Stimulated activated effector memory CD8-positive, alpha-beta T cell treated with anti-CD3 and anti-CD28 coated beads, Interleukin-12 subunit alpha, Interleukin-12 subunit beta, amount 100 ng/mL, for 72 hours (primary cell): Measurements from ENCODE around the gene NHEJ1.
A peak's percentile ranks its signal among the peaks of the same experiment; 100 is the strongest.
"Not testable (repeated sequence)": the region's sequence is repeated elsewhere in the genome, so short reads cannot be mapped to it uniquely, and the experiment has no call there.

Experiments
- ATAC-seq: fragments of 150-1000 bp; cut with Tn5 transposase; 2 replicates; pipeline ENCODE4 v1.10.0; 2021
- DNase-seq, 2 donors: peaks; one replicate each; pipeline ENCODE4 v3.0.0; 2021 to 2022; ENCODE audit warnings: low spot score in 2 of 2
- H3K27ac Mint-ChIP-seq: one replicate; pipeline ENCODE4 v1.8.0; 2022; ENCODE audit warnings: mild to moderate bottlenecking, mixed read lengths
- H3K36me3 Mint-ChIP-seq: one replicate; pipeline ENCODE4 v1.8.0; 2022; ENCODE audit warnings: mild to moderate bottlenecking, mixed read lengths
- H3K4me1 Mint-ChIP-seq: one replicate; pipeline ENCODE4 v1.8.0; 2022; ENCODE audit warnings: mixed read lengths
- H3K4me3 Mint-ChIP-seq: one replicate; pipeline ENCODE4 v1.8.0; 2022; ENCODE audit warnings: mild to moderate bottlenecking, mixed read lengths
- H3K9me3 Mint-ChIP-seq: one replicate; pipeline ENCODE4 v1.8.0; 2022; ENCODE audit warnings: mixed read lengths

NHEJ1 gene

GRCh38 chr2:219160186-219161017 is at the start of gene NHEJ1:
Gene NHEJ1, minus strand, starts transcription at chr2:219160815. Its CDS starts 2,453 bp downstream, at chr2:219158362.
- ATAC-seq (peak; percentile 91), DNase-seq (peak; percentile 93 to 98)
- peaks cover 26% of the 10 kb centered on the region for H3K36me3 Mint-ChIP-seq
- H3K4me1 Mint-ChIP-seq: peaks cover 23% of the 10 kb centered on the region
- no peaks in the 10 kb centered on the region for H3K9me3 Mint-ChIP-seq
- H3K27ac Mint-ChIP-seq: peak within 1 kb of the TSS; percentile 94
- H3K4me3 Mint-ChIP-seq: peak within 1 kb of the TSS; percentile 83

- no peak for ATAC-seq
- H3K4me1 Mint-ChIP-seq: peaks cover 40% of the 10 kb centered on the region
- peaks cover 70% of the 10 kb centered on the region for H3K36me3 Mint-ChIP-seq
- H3K4me3 Mint-ChIP-seq: peak overlapping the region; percentile 78
- no peak for DNase-seq
- peak overlapping the region; percentile 72 for H3K27ac Mint-ChIP-seq
- peaks cover under 1% of the 10 kb centered on the region for H3K9me3 Mint-ChIP-seq
Observed at GRCh38 chr2:219209236-219210195, 48.9 kb upstream of the NHEJ1 start.

- peaks cover 2% of the 10 kb centered on the region for H3K9me3 Mint-ChIP-seq
- DNase-seq: no peak
- H3K4me1 Mint-ChIP-seq: peaks cover 34% of the 10 kb centered on the region
Observed at GRCh38 chr2:219207884-219208740, 47.5 kb upstream of the NHEJ1 start.

GRCh38 chr2:219207134-219207883 is 46.7 kb upstream of the NHEJ1 start:
- ATAC-seq (peak; percentile 0), DNase-seq (no peak)
- Mint-ChIP-seq H3K4me1 (peaks cover 34% of the 10 kb centered on the region), H3K4me3 (peak overlapping the region; percentile 78), H3K27ac (no peak overlapping the region), H3K9me3 (peaks cover 2% of the 10 kb centered on the region), H3K36me3 (peaks cover 48% of the 10 kb centered on the region)

More at GRCh38 chr2:219207884-219208740, 47.5 kb upstream of the NHEJ1 start:
- Mint-ChIP-seq H3K4me3 (peak overlapping the region; percentile 78), H3K36me3 (peaks cover 56% of the 10 kb centered on the region), H3K27ac (peak overlapping the region; percentile 72)
- ATAC-seq: no peak

GRCh38 chr2:219206328-219207133 is 45.9 kb upstream of the NHEJ1 start, which contains the start of gene ZFAND2B:
Gene ZFAND2B, plus strand, starts transcription at chr2:219206782. Its CDS starts 206 bp downstream, at chr2:219206988.
- H3K4me1 Mint-ChIP-seq: peaks cover 34% of the 10 kb centered on the region
- DNase-seq (peak; percentile 96 to 97), ATAC-seq (peak; percentile 97)
- H3K4me3 Mint-ChIP-seq: peak within 1 kb of the TSS; percentile 78
- peak within 1 kb of the TSS; percentile 91 for H3K27ac Mint-ChIP-seq
- H3K36me3 Mint-ChIP-seq: peaks cover 40% of the 10 kb centered on the region
- peaks cover 2% of the 10 kb centered on the region for H3K9me3 Mint-ChIP-seq

- peaks cover 29% of the 10 kb centered on the region for H3K4me1 Mint-ChIP-seq
- DNase-seq (no peak), ATAC-seq (no peak)
- H3K27ac Mint-ChIP-seq: peak overlapping the region; percentile 91
- peaks cover 2% of the 10 kb centered on the region for H3K9me3 Mint-ChIP-seq
- peak overlapping the region; percentile 78 for H3K4me3 Mint-ChIP-seq
- peaks cover 35% of the 10 kb centered on the region for H3K36me3 Mint-ChIP-seq
Observed at GRCh38 chr2:219205981-219206327, 45.3 kb upstream of the NHEJ1 start.

- Mint-ChIP-seq H3K9me3 (peaks cover 2% of the 10 kb centered on the region), H3K27ac (no peak overlapping the region), H3K4me3 (peak overlapping the region; percentile 78), H3K4me1 (peaks cover 34% of the 10 kb centered on the region), H3K36me3 (peaks cover 27% of the 10 kb centered on the region)
- DNase-seq: no peak
- no peak for ATAC-seq
Observed at GRCh38 chr2:219205165-219205538, 44.5 kb upstream of the NHEJ1 start.

GRCh38 chr2:219204425-219205164 is 44.0 kb upstream of the NHEJ1 start:
- Mint-ChIP-seq H3K4me3 (peak overlapping the region; percentile 78), H3K9me3 (peaks cover 2% of the 10 kb centered on the region), H3K36me3 (peaks cover 22% of the 10 kb centered on the region), H3K27ac (no peak overlapping the region), H3K4me1 (peaks cover 32% of the 10 kb centered on the region)
- no peak for ATAC-seq
- DNase-seq: no peak

- not testable (repeated sequence) for H3K36me3 Mint-ChIP-seq, DNase-seq, H3K9me3 Mint-ChIP-seq, H3K4me3 Mint-ChIP-seq, H3K27ac Mint-ChIP-seq, ATAC-seq
- peaks cover 19% of the 10 kb centered on the region for H3K4me1 Mint-ChIP-seq
Observed at GRCh38 chr2:219201331-219201730, 40.7 kb upstream of the NHEJ1 start.

- Mint-ChIP-seq H3K27ac (peak overlapping the region; percentile 93), H3K4me1 (peaks cover 19% of the 10 kb centered on the region), H3K4me3 (peak overlapping the region; percentile 71)
- peak in 1 of 2 donors; percentile 71 for DNase-seq
- not testable (repeated sequence) for H3K9me3 Mint-ChIP-seq, ATAC-seq, H3K36me3 Mint-ChIP-seq
Observed at GRCh38 chr2:219200502-219201326, 40.1 kb upstream of the NHEJ1 start.

GRCh38 chr2:219199470-219200211 is 39.0 kb upstream of the NHEJ1 start:
- Mint-ChIP-seq H3K4me1 (peaks cover 19% of the 10 kb centered on the region), H3K27ac (peak overlapping the region; percentile 3), H3K9me3 (peaks cover 2% of the 10 kb centered on the region), H3K4me3 (peak overlapping the region; percentile 71), H3K36me3 (no peaks in the 10 kb centered on the region)
- DNase-seq (no peak), ATAC-seq (no peak)

- no peak for DNase-seq
- Mint-ChIP-seq H3K4me1 (peaks cover 19% of the 10 kb centered on the region), H3K9me3 (no peaks in the 10 kb centered on the region), H3K4me3 (peak overlapping the region; percentile 71), H3K27ac (peak overlapping the region; percentile 3), H3K36me3 (no peaks in the 10 kb centered on the region)
- no peak for ATAC-seq
Observed at GRCh38 chr2:219198974-219199373, 38.4 kb upstream of the NHEJ1 start.
